Stomach (tissue), 9 donors: Measurements from ENCODE around the gene AGT. TPM values are rescaled to one million over a fixed set of nuclear protein-coding genes. Genes with fewer than 3 reads are reported as not detected.

Source experiments
- DNase-seq, 2 donors: peaks; one replicate each; pipeline versions ENCODE4 v3.0.0 to v3.0.0-alpha.2; 2013 to 2019
- H3K27ac ChIP-seq, 5 donors: fragments of 200-600 bp in 4 of 5; sonication (generic) in 4 of 5; one replicate each; pipeline ENCODE4 v1.5.1; 2013 to 2019; ENCODE audit warnings: mild to moderate bottlenecking in 1 of 5, moderate library complexity in 1 of 5
- H3K27me3 ChIP-seq, 3 donors: fragments of 200-600 bp; sonication (generic); one replicate each; pipeline ENCODE4 v1.5.1; 2017 to 2019; ENCODE audit warnings: mixed run types in 1 of 3
- H3K36me3 ChIP-seq, 4 donors: fragments of 200-600 bp; sonication (generic); 1 replicate in 3 of 4; 2 replicates in 1 of 4; pipeline ENCODE4 v1.5.1; 2016 to 2019
- H3K4me1 ChIP-seq, 4 donors: fragments of 200-600 bp; sonication (generic); one replicate each; pipeline ENCODE4 v1.5.1; 2016 to 2019
- H3K4me3 ChIP-seq, 4 donors: fragments of 200-600 bp; sonication (generic) in 3 of 4; one replicate each; pipeline ENCODE4 v1.5.1; 2016 to 2019; ENCODE audit warnings: mild to moderate bottlenecking in 1 of 4
- H3K9me3 ChIP-seq, 4 donors: fragments of 200-600 bp; sonication (generic); one replicate each; pipeline ENCODE4 v1.5.1; 2016 to 2019
- EP300 ChIP-seq: sonication (generic); formaldehyde crosslinking; IDR thresholded peaks from one replicate; pipeline ENCODE4 v1.6.1; 2017; ENCODE audit warnings: antibody characterized with exemption
- POLR2A ChIP-seq, 4 donors: fragments of 450-650 bp; IDR thresholded peaks; one replicate each; pipeline ENCODE4 v1.6.1; 2016; ENCODE audit warnings: antibody characterized with exemption in 4 of 4, control low read depth in 2 of 4, mild to moderate bottlenecking in 1 of 4, moderate library complexity in 1 of 4
- POLR2AphosphoS5 ChIP-seq, 3 donors: sonication (generic); formaldehyde crosslinking; IDR thresholded peaks; one replicate each; pipeline ENCODE4 v1.6.1; 2016; ENCODE audit warnings: antibody characterized with exemption in 3 of 3
- WGBS, 5 donors: extraction: QIAGEN DNeasy Blood & Tissue Kit in 3 of 5; methylation state at CpG; one replicate each; pipeline versions ENCODE4 v1.1.5 to v1.1.7; 2013 to 2018; 5-methylcytosine and 5-hydroxymethylcytosine counted together
- intact Hi-C: fragments of 100-400 bp; cut with DNase I; formaldehyde crosslinking; loops from one replicate; pipeline ENCODE4 v1.15.1; 2023; ENCODE audit warnings: low total_unique reads
- polyA plus RNA-seq, 3 donors: library from polyadenylated mRNA; stranded (reverse); fragments of 200-250 nt; gene quantifications; one replicate each; pipeline ENCODE4 v1.2.3, GENCODE V29; 2013
- total RNA-seq, 5 donors: library from RNA; depleted of rRNA; stranded (reverse); fragments of >200 nt; gene quantifications; one replicate each; pipeline versions ENCODE4 v1.1.0 to v1.2.3, GENCODE V29; 2014 to 2016
- TF ChIP-seq, protein P1 (sequence below), 7 experiments: fragments of 450-650 bp in 4 of 7; fragments of 200-600 bp in 3 of 7; sonication (generic) in 3 of 7; IDR thresholded peaks; one replicate each; pipeline ENCODE4 v1.5.1; 2016 to 2019; ENCODE audit warnings: antibody characterized with exemption in 7 of 7, control low read depth in 2 of 7, mild to moderate bottlenecking in 1 of 7
- donor health status: healthy with polysubstance abuse.
- donor health status: Bipolar disorder and iron deficiency.
- donor health status: healthy.

Gene AGT
- total and polyA plus RNA-seq, 8 donors = 0.29 to 9.9 (median 3.8) TPM; not detected in 2

DNA sequence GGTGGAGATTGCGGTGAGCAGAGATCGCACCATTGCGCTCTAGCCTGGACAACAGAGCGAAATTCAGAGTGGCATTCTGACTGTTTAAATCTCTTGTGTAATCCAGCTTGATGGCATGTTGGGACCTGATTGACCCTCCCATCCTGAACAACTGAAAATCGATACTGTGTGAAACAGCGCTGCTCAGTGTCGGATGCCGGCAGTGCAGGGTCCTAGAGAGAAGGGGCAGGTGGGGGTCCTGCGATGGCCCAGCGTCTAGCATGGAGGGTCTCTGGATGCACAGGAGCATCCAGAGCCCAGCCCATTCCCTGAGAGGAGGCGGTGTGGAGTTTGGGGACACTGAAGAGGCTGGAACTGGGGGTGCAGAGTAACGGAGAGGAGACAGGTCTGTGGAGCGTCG is 15.8 kb downstream of the AGT start:
- H3K27ac ChIP-seq = no peak overlapping the region
- no peaks in the 10 kb centered on the region for H3K27me3 ChIP-seq
- no peaks in the 10 kb centered on the region for H3K9me3 ChIP-seq
- H3K4me3 ChIP-seq = no peak overlapping the region
- H3K36me3 ChIP-seq = peaks cover 12 to 19% (median 17%) of the 10 kb centered on the region in 4 donors
- DNase-seq = no peak
- intact Hi-C loops = no loop called here
- WGBS, 5 donors = 90 to 95% (median 93%) methylated on average over 13 to 14 of the region's 14 CpGs
- H3K4me1 ChIP-seq = peaks cover 0 to 13% (median under 1%) of the 10 kb centered on the region in 4 donors
- TF ChIP-seq POLR2AphosphoS5 (IDR thresholded peaks at IDR 0.05) (no peak), POLR2A (IDR thresholded peaks at IDR 0.05) (no peak)
- TF ChIP-seq, protein P1, sequence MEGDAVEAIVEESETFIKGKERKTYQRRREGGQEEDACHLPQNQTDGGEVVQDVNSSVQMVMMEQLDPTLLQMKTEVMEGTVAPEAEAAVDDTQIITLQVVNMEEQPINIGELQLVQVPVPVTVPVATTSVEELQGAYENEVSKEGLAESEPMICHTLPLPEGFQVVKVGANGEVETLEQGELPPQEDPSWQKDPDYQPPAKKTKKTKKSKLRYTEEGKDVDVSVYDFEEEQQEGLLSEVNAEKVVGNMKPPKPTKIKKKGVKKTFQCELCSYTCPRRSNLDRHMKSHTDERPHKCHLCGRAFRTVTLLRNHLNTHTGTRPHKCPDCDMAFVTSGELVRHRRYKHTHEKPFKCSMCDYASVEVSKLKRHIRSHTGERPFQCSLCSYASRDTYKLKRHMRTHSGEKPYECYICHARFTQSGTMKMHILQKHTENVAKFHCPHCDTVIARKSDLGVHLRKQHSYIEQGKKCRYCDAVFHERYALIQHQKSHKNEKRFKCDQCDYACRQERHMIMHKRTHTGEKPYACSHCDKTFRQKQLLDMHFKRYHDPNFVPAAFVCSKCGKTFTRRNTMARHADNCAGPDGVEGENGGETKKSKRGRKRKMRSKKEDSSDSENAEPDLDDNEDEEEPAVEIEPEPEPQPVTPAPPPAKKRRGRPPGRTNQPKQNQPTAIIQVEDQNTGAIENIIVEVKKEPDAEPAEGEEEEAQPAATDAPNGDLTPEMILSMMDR (IDR thresholded peaks at IDR 0.05) = no peak

- Histone ChIP-seq H3K9me3 (no peaks in the 10 kb centered on the region), H3K27ac (no peak overlapping the region)
- TF ChIP-seq EP300 = no peak
- no peak for TF ChIP-seq POLR2A (IDR thresholded peaks at IDR 0.05)
- no peak for TF ChIP-seq POLR2AphosphoS5 (IDR thresholded peaks at IDR 0.05)
- TF ChIP-seq, protein P1 (IDR thresholded peaks at IDR 0.05) = no peak
Observed at GRCh38 chr1:230696722-230697437, 17.0 kb downstream of the AGT start.

DNA sequence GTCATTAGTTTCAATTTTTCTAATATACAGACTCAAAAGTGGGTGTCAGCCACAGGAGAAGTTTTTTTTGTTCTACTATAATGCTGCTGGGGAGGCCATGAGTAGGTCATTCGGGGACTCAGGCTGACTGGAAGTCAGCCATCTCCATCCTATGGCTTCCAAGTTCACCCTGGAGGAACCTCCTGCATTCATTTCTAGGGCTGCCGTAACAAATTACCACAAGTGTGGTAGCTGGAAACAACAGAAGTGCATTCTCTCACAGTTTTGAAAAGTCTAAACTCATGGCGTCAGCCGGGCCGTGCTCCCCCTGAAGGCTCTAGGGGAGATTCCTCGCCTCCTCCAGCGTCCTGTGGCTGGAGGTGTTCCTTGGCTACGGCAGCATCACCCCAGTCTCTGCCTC is 17.7 kb downstream of the AGT start:
- intact Hi-C loops = no loop called here
- TF ChIP-seq POLR2A (IDR thresholded peaks at IDR 0.05) (no peak), EP300 (no peak), POLR2AphosphoS5 (IDR thresholded peaks at IDR 0.05) (no peak)
- TF ChIP-seq, protein P1 (IDR thresholded peaks at IDR 0.05) = no peak
- WGBS, 5 donors = 78 to 87% (median 83%) methylated on average over 8 of the region's 8 CpGs

More at GRCh38 chr1:230696722-230697437, 17.0 kb downstream of the AGT start:
- 76 to 82% (median 79%) methylated on average over 6 to 7 of the region's 7 CpGs for WGBS, 5 donors
- DNase-seq = no peak
- Histone ChIP-seq H3K36me3 (peaks cover 14 to 31% (median 30%) of the 10 kb centered on the region in 4 donors), H3K4me3 (no peak overlapping the region), H3K27me3 (no peaks in the 10 kb centered on the region), H3K4me1 (peaks cover 0 to under 1% (median 0%) of the 10 kb centered on the region in 4 donors)
- intact Hi-C loops = no loop called here

GRCh38 chr1:230694991-230695390 is 18.9 kb downstream of the AGT start:
- TF ChIP-seq POLR2AphosphoS5 (IDR thresholded peaks at IDR 0.05) (no peak), POLR2A (IDR thresholded peaks at IDR 0.05) (no peak), EP300 (no peak)
- TF ChIP-seq, protein P1 (IDR thresholded peaks at IDR 0.05) = no peak
- Histone ChIP-seq H3K36me3 (peaks cover 25 to 50% (median 48%) of the 10 kb centered on the region in 4 donors), H3K4me3 (no peak overlapping the region), H3K9me3 (no peaks in the 10 kb centered on the region), H3K4me1 (no peaks in the 10 kb centered on the region), H3K27me3 (no peaks in the 10 kb centered on the region), H3K27ac (no peak overlapping the region)
- 50 to 73% (median 58%) methylated on average over 3 to 4 of the region's 4 CpGs for WGBS, 5 donors
- no peak for DNase-seq
- intact Hi-C loops = no loop called here

More for the DNA sequence above, 17.7 kb downstream of the AGT start:
- peaks cover 20 to 38% (median 36%) of the 10 kb centered on the region in 4 donors for H3K36me3 ChIP-seq
- H3K9me3 ChIP-seq = no peaks in the 10 kb centered on the region
- no peak overlapping the region for H3K4me3 ChIP-seq
- DNase-seq = no peak
- no peaks in the 10 kb centered on the region for H3K4me1 ChIP-seq
- no peaks in the 10 kb centered on the region for H3K27me3 ChIP-seq
- H3K27ac ChIP-seq = no peak overlapping the region
